Endothelial cell of umbilical vein (primary cell): ENCODE measurements around the gene PGAP3. TPM values are rescaled to one million over a fixed set of nuclear protein-coding genes. Genes with fewer than 3 reads are reported as not detected.

Experiments
- BruUV-seq: library from RNA; stranded (reverse); fragments of 400-500 nt; replicated peaks from 2 replicates; lab custom pipeline; 2021; lab: Mats Ljungman, UMichigan
- CTCF ChIA-PET: fragments of 300-600, 350-600 bp; sonication (Branson Sonifier 250); formaldehyde crosslinking; loops from one replicate; lab custom pipeline; 2021; ENCODE audit warnings: antibody characterized with exemption, inconsistent platforms; lab: Charles Lee
- POLR2A ChIA-PET: fragments of 300-600, 350-600 bp; sonication (Branson Sonifier 250); formaldehyde crosslinking; loops from one replicate; lab custom pipeline; 2021; ENCODE audit warnings: antibody characterized with exemption, inconsistent platforms; lab: Charles Lee
- DNase-seq: peaks from one replicate; pipeline ENCODE4 v3.0.0-alpha.2; 2011; ENCODE audit warnings: low read depth, low spot score
- FAIRE-seq: peaks from 2 replicates; lab custom pipeline; 2011; peaks lifted over from hg19 to GRCh38; lab: Jason Lieb, UNC
- H2AFZ ChIP-seq: 2 replicates; pipeline ENCODE4 v1.6.0; 2012; ENCODE audit warnings: low read depth, low read length, control low read depth, inconsistent platforms
- H3K27ac ChIP-seq: 2 replicates; pipeline ENCODE4 v1.5.1; 2011; ENCODE audit warnings: low read depth, mild to moderate bottlenecking, control low read depth, low read length, moderate library complexity; ENCODE audit not compliant: insufficient read depth
- H3K27me3 ChIP-seq, 2 experiments: 2 replicates each; pipeline versions ENCODE4 v1.6.0 to v1.6.1; 2011; ENCODE audit warnings: low read length in 2 of 2, mixed read lengths in 1 of 2; ENCODE audit not compliant: control insufficient read depth in 2 of 2, insufficient read depth in 2 of 2
- H3K36me3 ChIP-seq, 2 experiments: 2 replicates in 1 of 2; 3 replicates in 1 of 2; pipeline ENCODE4 v1.5.1; 2011; ENCODE audit warnings: low read length in 2 of 2, mild to moderate bottlenecking in 1 of 2, moderate library complexity in 1 of 2; ENCODE audit not compliant: control insufficient read depth in 2 of 2, insufficient read depth in 2 of 2; ENCODE audit errors: extremely low read depth in 1 of 2
- H3K4me1 ChIP-seq: 3 replicates; pipeline ENCODE4 v1.5.1; 2011; ENCODE audit warnings: mild to moderate bottlenecking, low read length; ENCODE audit not compliant: control insufficient read depth, insufficient read depth; ENCODE audit errors: extremely low read depth
- H3K4me2 ChIP-seq: 2 replicates; pipeline ENCODE4 v1.6.1; 2011; ENCODE audit warnings: low read length, control low read depth, mixed read lengths; ENCODE audit not compliant: insufficient read depth
- H3K4me3 ChIP-seq, 3 experiments: fragments of 200-600 bp in 1 of 3; sonication (generic), shearing (Covaris generic) in 1 of 3; replicated peaks in 1 of 3; 2 replicates each; pipeline ENCODE4 v1.5.1; 2011 to 2016; ENCODE audit warnings: control low read depth in 3 of 3, low read length in 3 of 3, mild to moderate bottlenecking in 2 of 3, inconsistent platforms in 1 of 3, low read depth in 1 of 3, moderate library complexity in 1 of 3; ENCODE audit not compliant: insufficient read depth in 1 of 3
- H3K79me2 ChIP-seq: 2 replicates; pipeline ENCODE4 v1.6.0; 2012; ENCODE audit warnings: low read length, inconsistent platforms; ENCODE audit not compliant: control insufficient read depth, insufficient read depth
- H3K9ac ChIP-seq: replicated peaks from 2 replicates; pipeline ENCODE3; 2011; ENCODE audit warnings: low read length, control low read depth; ENCODE audit not compliant: insufficient read depth; ENCODE audit errors: extremely low read depth
- H3K9me1 ChIP-seq: replicated peaks from 3 replicates; pipeline ENCODE4 v1.6.0; 2011; ENCODE audit warnings: mild to moderate bottlenecking, low read length; ENCODE audit not compliant: control insufficient read depth, insufficient read depth; ENCODE audit errors: extremely low read depth
- H3K9me3 ChIP-seq: replicated peaks from 2 replicates; pipeline ENCODE4 v1.5.1; 2012; ENCODE audit warnings: low read length, inconsistent platforms; ENCODE audit not compliant: control insufficient read depth, insufficient read depth
- H4K20me1 ChIP-seq: replicated peaks from 2 replicates; pipeline ENCODE3; 2011; ENCODE audit warnings: mild to moderate bottlenecking, low read length; ENCODE audit not compliant: control insufficient read depth, insufficient read depth; ENCODE audit errors: extremely low read depth
- EZH2 ChIP-seq: IDR thresholded peaks from 2 replicates; pipeline ENCODE4 v1.6.1; 2012; ENCODE audit warnings: borderline replicate concordance, low read depth, mild to moderate bottlenecking, moderate library complexity, low read length, inconsistent platforms; ENCODE audit not compliant: severe bottlenecking
- FOS ChIP-seq: IDR thresholded peaks from 2 replicates; pipeline ENCODE4 v1.6.1; 2011; ENCODE audit warnings: mild to moderate bottlenecking, low read length, moderate library complexity, borderline replicate concordance; ENCODE audit not compliant: insufficient read depth
- GATA2 ChIP-seq: IDR thresholded peaks from 2 replicates; pipeline ENCODE4 v1.7.0; 2011; ENCODE audit warnings: low read depth, mild to moderate bottlenecking, moderate library complexity, mixed read lengths, low read length; ENCODE audit not compliant: insufficient read length, insufficient read depth
- JUN ChIP-seq: IDR thresholded peaks from 2 replicates; pipeline ENCODE4 v1.6.1; 2011; ENCODE audit warnings: borderline replicate concordance, low read depth; ENCODE audit not compliant: insufficient read length, insufficient read depth
- MYC ChIP-seq: IDR thresholded peaks from one replicate; pipeline ENCODE4 v1.6.1; 2011; ENCODE audit warnings: mild to moderate bottlenecking, low read depth, low read length
- POLR2A ChIP-seq: IDR thresholded peaks from 2 replicates; pipeline ENCODE4 v1.6.1; 2012; ENCODE audit warnings: low read depth, mild to moderate bottlenecking, control low read depth, low read length
- POLR2AphosphoS5 ChIP-seq: IDR thresholded peaks from 2 replicates; pipeline ENCODE4 v1.6.1; 2012; ENCODE audit warnings: low read depth, mild to moderate bottlenecking, control low read depth, low read length, moderate library complexity; ENCODE audit not compliant: insufficient read depth
- dilution Hi-C: fragments of 300-500 bp; cut with MboI; formaldehyde crosslinking; loops from one replicate; pipeline ENCODE4 v1.15.0; 2019; ENCODE audit warnings: low sequenced_read_pairs; ENCODE audit not compliant: extremely low pct_ligation_motif_present
- intact Hi-C: fragments of 100-400 bp; cut with micrococcal nuclease; formaldehyde crosslinking; loops from one replicate; pipeline ENCODE4 v1.10.0; 2022
- polyA plus RNA-seq, 4 experiments: library from polyadenylated mRNA; depleted of rRNA in 3 of 4; stranded (reverse) in 3 of 4; unstranded in 1 of 4; fragments of >200 nt; gene quantifications; 2 replicates each; pipeline versions ENCODE4 v1.2.1 to v1.2.3, GENCODE V29; 2011 to 2012; ENCODE audit warnings: missing spikeins in 1 of 4
- total RNA-seq: library from RNA; stranded (reverse); gene quantifications from 2 replicates; pipeline ENCODE4 v1.2.3, GENCODE V29; 2021
- TF ChIP-seq, protein P1 (sequence below): IDR thresholded peaks from 2 replicates; pipeline ENCODE4 v1.6.1; 2011; ENCODE audit not compliant: insufficient read depth, insufficient read length
- TF ChIP-seq, protein P2 (sequence below), 2 donors: IDR thresholded peaks; 1 replicate in 1 of 2; 2 replicates in 1 of 2; pipeline ENCODE4 v1.5.1; 2011; ENCODE audit warnings: low read length in 2 of 2, mild to moderate bottlenecking in 2 of 2, moderate library complexity in 2 of 2, control low read depth in 1 of 2, inconsistent platforms in 1 of 2, low read depth in 1 of 2; ENCODE audit not compliant: insufficient read depth in 1 of 2; ENCODE audit errors: extremely low read depth in 1 of 2

PGAP3 gene
- total and polyA plus RNA-seq, 2 donors (not counting 3 experiments of a cell fraction or from before 2014, with no cell fraction given), result 6.4 to 14.9 TPM

DNA sequence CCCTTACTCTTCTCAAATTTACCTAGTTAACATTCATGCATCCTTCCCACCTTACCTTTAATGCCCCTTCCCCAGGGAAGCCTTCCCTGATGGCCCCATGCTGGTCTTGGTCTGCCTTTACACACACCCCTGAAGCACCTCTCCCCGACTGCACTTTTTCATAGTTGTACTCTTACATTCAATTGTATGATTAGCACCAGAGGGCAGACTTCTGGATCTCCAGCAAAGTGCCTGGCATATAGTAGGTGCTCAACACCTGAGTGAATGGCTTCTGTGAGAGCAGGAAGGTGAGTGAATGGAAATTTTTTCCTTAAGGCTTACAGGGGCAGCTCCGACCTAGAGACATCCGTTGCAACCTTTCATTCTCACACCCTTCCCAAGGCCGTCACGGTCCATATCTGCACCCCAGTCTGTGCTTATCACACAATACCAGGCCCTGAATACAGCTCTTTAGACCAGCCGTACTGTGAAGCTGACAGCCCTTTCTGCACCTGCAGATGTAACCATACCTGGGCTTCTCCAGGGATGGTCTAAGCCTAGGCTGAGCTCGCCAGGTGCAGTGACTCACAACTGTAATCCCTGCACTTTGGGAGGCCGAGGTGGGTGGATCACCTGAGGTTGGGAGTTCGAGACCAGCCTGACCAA is 4.4 kb downstream of the PGAP3 start:
- TF ChIP-seq POLR2A (no peak), POLR2AphosphoS5 (no peak), GATA2 (no peak), EZH2 (no peak), MYC (no peak), FOS (no peak), JUN (no peak)
- TF ChIP-seq, protein P1, sequence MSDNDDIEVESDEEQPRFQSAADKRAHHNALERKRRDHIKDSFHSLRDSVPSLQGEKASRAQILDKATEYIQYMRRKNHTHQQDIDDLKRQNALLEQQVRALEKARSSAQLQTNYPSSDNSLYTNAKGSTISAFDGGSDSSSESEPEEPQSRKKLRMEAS, result no peak
- TF ChIP-seq, protein P2, sequence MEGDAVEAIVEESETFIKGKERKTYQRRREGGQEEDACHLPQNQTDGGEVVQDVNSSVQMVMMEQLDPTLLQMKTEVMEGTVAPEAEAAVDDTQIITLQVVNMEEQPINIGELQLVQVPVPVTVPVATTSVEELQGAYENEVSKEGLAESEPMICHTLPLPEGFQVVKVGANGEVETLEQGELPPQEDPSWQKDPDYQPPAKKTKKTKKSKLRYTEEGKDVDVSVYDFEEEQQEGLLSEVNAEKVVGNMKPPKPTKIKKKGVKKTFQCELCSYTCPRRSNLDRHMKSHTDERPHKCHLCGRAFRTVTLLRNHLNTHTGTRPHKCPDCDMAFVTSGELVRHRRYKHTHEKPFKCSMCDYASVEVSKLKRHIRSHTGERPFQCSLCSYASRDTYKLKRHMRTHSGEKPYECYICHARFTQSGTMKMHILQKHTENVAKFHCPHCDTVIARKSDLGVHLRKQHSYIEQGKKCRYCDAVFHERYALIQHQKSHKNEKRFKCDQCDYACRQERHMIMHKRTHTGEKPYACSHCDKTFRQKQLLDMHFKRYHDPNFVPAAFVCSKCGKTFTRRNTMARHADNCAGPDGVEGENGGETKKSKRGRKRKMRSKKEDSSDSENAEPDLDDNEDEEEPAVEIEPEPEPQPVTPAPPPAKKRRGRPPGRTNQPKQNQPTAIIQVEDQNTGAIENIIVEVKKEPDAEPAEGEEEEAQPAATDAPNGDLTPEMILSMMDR (IDR thresholded peaks at IDR 0.05; ENCODE audit: extremely low read depth in 1 of 2, insufficient read depth in 1 of 2, low read depth in 1 of 2, low read length in 2 of 2), result no peak
- ChIA-PET CTCF (interaction anchor here (1.0 to 1.2 kb wide), 2 partner anchors 12 to 60 kb away, joined by 3 to 4 read pairs; no protein-coding TSS in a partner anchor), POLR2A (no interaction called here)
- Histone ChIP-seq H3K4me3 (no peak overlapping the region), H3K9me1 (no peaks in the 10 kb centered on the region), H3K79me2 (no peaks in the 10 kb centered on the region), H3K9me3 (no peaks in the 10 kb centered on the region), H3K27me3 (no peaks in the 10 kb centered on the region), H3K9ac (no peak overlapping the region), H3K4me1 (peaks cover 2% of the 10 kb centered on the region), H3K27ac (no peak overlapping the region), H2AFZ (no peak overlapping the region), H3K36me3 (no peaks in the 10 kb centered on the region), H3K4me2 (no peak overlapping the region), H4K20me1 (no peaks in the 10 kb centered on the region)
- DNase-seq, result no peak
- BruUV-seq, result no TSS peak
- intact Hi-C loops, result no loop called here
- dilution Hi-C loops, result no loop called here
- FAIRE-seq, result no peak
